OCI-LY7 (cell line): Measurements from ENCODE around the gene TUBB1.

Source experiments
- EZH2phosphoT487 ChIP-seq: fragments of 200-600 bp; sonication (generic); IDR thresholded peaks from 2 replicates; pipeline ENCODE4 v1.6.1; 2018; ENCODE audit warnings: low read depth, borderline replicate concordance, mild to moderate bottlenecking, mixed run types, antibody characterized with exemption, low read length, moderate library complexity, mixed read lengths
- TF ChIP-seq, protein P1 (sequence below): fragments of 200-600 bp; sonication (generic); conservative IDR thresholded peaks from 2 replicates; pipeline ENCODE4 v1.5.1; 2014; ENCODE audit warnings: mild to moderate bottlenecking, antibody characterized with exemption, low read length, moderate library complexity, mixed read lengths

DNA sequence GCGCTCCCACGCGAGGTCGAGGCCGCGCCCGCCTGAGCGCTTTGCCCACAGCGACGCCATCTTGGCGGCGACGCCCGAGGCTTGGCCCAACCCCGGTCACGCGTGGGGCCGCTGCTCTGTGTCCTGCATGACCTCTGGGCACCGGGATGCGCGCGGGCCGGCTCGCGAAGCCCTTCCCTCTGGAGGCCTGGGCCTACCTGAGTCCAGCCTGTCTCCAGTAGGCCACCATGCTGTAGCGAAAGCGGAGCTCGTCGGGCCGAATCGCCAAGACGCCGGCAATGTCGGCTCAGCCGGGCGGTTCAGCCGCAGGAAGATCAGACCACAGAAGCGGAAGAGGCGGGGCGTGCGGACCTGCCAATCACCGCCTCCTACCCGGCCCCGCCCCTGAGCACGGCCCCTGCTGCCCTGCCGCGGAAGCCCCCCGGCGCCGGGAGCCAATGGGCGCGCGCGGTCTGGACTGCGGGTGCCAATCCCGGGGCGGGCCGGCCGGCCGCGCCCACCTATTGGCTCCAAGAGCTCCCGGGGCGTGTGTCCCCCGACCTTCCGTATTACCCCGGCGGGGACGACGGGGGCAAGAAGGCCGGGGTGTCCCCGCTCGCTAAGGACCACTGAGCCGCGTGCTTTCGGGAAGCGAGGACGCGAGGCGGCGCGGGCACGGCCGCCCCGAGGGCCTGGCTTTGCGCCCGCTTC lies 12.9 kb downstream of the TUBB1 start, which contains the start of gene ATP5F1E:
- TF ChIP-seq, protein P1, sequence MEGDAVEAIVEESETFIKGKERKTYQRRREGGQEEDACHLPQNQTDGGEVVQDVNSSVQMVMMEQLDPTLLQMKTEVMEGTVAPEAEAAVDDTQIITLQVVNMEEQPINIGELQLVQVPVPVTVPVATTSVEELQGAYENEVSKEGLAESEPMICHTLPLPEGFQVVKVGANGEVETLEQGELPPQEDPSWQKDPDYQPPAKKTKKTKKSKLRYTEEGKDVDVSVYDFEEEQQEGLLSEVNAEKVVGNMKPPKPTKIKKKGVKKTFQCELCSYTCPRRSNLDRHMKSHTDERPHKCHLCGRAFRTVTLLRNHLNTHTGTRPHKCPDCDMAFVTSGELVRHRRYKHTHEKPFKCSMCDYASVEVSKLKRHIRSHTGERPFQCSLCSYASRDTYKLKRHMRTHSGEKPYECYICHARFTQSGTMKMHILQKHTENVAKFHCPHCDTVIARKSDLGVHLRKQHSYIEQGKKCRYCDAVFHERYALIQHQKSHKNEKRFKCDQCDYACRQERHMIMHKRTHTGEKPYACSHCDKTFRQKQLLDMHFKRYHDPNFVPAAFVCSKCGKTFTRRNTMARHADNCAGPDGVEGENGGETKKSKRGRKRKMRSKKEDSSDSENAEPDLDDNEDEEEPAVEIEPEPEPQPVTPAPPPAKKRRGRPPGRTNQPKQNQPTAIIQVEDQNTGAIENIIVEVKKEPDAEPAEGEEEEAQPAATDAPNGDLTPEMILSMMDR, result no peak
- no peak for TF ChIP-seq EZH2phosphoT487
